Measurements from ENCODE around the gene ZBTB12. TPM values are rescaled to one million over a fixed set of nuclear protein-coding genes. Genes with fewer than 3 reads are reported as not detected.

Gene ZBTB12, protein sequence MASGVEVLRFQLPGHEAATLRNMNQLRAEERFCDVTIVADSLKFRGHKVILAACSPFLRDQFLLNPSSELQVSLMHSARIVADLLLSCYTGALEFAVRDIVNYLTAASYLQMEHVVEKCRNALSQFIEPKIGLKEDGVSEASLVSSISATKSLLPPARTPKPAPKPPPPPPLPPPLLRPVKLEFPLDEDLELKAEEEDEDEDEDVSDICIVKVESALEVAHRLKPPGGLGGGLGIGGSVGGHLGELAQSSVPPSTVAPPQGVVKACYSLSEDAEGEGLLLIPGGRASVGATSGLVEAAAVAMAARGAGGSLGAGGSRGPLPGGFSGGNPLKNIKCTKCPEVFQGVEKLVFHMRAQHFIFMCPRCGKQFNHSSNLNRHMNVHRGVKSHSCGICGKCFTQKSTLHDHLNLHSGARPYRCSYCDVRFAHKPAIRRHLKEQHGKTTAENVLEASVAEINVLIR
- total RNA-seq, result 2.1 and 2.5 TPM in 2 replicates

DNA sequence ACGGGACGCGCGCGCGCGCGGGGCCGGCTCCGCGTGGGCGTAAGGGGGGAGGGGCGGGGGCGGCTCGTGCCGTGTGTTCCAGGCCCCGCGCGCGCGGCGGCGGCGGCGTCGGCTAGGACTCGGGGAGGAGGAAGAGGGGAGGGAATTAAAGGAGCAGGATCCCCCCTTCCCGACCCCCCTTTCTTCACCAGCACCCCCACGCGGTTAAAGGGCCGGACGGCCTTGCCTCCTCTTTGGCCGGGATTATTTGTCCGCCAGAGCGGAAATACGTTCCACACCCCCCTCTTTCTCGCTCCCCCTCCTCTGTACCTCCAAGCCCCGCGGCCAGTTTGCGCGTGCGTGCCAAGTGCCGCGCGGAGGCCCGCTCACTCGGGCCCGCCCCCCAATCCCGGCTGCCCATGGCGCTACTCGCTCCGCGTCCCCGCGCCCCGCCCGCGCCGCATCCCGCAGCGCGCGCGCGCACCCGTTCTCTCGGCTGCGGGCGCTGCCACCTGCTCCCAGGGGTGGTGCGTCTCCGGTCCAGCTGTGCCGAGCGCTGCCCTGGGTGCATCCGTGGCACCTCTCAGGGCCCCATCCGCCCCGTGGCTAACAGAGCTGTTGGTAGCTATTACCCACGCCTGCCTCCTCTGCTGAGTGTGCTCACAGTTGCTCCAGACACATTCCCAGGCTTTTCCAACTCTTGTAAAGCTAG, at the start of gene ZBTB12:
Gene ZBTB12 (minus strand): TSS at position 134 of the 691 bp plus-strand sequence. CDS start 781 bp downstream, outside the sequence.

DNA sequence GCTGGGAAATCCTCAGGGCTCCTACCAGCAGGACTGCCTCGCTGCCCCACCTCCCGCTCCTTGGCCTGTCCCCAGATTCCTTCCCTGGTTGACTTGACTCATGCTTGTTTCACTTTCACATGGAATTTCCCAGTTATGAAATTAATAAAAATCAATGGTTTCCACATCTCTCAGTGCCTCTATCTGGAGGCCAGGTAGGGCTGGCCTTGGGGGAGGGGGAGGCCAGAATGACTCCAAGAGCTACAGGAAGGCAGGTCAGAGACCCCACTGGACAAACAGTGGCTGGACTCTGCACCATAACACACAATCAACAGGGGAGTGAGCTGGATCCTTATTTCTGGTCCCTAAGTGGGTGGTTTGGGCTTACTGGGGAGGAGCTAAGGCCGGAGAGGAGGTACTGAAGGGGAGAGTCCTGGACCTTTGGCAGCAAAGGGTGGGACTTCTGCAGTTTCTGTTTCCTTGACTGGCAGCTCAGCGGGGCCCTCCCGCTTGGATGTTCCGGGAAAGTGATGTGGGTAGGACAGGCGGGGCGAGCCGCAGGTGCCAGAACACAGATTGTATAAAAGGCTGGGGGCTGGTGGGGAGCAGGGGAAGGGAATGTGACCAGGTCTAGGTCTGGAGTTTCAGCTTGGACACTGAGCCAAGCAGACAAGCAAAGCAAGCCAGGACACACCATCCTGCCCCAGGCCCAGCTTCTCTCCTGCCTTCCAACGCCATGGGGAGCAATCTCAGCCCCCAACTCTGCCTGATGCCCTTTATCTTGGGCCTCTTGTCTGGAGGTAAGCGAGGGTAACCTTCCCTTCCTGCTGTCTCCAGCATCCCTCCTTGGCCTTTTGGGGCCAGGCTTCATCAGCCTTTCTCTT, 43.9 kb upstream of the ZBTB12 start, which contains the start of gene CFB:
Gene CFB (plus strand): TSS at position 589 of the 863 bp plus-strand sequence. CDS start 127 bp downstream, at position 716.

DNA sequence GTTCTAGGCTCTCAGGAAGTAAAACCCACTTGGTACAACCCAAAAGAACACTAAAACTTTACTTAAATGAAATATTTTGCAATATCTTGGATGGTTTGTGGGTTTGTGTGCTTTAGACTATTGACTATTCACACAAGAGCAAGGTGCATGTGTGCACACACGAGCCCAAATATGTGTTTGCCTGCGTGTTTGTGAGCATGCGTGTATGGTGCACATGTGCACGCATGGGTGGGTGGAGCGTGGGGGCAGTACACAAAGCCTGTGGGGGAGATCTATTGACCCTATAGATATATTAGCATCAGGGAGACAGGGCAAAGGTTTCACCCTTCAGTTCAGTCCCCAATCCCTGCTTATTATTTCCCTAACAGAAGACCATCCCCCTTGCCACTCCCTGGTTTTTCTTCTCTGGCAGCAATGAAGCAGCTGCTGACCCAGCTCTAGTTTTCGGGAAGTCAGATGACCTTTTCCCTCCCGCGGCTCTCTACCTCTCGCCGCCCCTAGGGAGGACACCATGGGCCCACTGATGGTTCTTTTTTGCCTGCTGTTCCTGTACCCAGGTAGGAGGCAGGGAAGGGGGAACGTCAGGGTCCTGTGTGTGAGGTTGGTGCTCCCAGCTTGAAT, 25.5 kb upstream of the ZBTB12 start, which contains the start of gene C2:
Gene C2 (plus strand): TSS at position 476 of the 621 bp plus-strand sequence. CDS start 36 bp downstream, at position 512.

DNA sequence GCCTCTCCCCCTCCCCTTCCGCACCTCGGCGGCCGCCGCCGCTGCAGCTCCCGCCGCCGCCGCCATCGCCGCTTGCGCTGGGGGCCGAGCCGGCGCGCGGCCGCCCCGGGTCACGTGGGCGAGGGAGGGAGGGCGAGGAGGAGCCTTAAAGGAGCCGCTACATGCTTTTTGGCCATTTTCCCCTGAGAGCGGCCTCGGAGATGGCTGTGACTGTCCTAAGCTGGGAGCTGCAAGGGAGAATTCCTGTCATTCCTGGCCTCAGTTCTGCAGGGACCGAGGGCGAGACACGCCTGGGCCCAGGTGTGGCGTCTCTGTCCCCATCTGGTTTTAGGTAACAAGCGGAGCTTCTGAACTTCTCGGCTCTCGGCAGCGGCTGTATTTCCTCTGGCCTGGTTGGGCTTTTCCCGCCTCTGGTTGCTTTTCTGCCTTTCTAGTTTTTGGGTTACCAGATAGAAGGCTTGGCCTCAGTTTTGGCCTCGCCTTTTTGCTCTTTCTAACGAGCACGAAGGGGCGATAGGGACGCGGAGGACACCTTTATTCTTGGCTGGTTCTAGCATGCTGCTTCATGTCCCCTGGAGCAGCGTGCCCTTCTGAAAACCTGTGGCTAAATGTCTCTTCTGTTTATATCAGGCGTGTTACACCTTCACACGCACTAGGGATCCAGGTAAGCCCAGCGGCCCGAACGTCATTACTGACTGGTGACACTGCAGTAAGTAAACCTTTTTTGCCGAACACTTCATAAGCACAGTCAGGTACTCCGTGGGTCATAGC, 4.1 kb downstream of the ZBTB12 start, which contains the start of gene EHMT2:
Gene EHMT2 (minus strand): TSS at position 87 of the 771 bp plus-strand sequence. CDS start 21 bp downstream, at position 66.

DNA sequence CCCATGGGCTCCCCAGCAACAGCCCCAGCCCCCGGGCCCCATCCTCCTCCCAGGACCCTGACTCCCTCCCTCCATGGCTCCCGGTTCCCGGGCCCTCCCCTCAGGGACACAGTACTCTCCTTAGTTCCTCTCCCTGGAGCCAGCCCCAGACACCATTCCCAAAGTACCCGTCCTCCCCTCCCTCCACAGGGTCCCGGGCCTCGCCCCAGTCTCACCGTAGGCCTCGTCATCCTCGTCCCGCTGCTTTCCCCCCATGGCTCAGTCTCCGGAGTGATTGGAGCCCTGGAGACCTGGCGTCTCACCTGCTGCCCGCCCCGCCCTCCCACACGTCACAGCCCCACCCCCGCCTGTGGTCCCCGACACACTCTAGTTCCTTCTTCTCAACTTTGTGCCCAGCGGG, 23.2 kb downstream of the ZBTB12 start, which contains the start of gene SLC44A4:
Gene SLC44A4 (minus strand): TSS at position 272 of the 400 bp plus-strand sequence. CDS start 17 bp downstream, at position 255.

DNA sequence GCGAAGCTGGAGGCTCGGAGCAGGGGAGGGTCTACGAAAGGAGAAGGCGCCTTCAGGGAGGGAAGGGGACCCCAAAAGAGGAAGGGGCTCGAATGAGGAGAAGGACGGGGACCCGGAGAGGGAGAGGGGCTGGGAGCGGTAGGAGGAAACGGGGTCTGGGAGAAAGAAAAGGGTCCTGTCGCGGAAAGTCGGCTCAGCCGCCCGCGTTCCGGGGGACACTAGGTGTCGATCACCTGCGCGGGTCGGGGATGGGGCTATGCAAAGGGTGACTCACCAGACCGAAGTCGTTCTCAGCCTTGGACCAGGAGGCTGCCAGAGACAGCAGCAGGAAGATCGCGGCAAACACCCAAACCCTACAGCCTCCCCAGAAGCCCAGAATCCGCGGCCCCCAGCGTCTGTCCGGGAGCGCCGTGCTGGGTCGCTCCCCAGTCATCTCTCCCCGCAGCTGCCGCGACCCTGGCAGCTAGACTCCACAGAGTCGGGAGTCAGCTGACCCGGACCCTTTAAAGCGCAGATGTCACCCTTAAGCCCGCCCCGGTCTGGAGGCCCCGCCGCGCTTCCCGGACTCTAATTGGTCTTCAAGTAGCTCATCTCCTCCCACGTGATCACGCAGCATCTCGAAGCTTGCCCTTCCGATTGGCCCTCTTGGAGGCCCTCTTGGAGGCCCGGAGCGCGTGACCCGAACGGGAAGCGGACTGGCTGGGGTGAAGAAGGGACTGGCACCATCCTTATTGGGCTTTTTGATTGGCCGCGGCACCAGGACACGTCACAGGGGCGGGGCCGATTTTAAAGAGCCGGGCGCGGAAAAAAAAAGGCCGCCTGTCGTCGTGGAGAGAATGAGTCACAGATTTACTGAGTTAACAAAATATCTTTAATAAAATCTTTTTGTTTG, 39.3 kb downstream of the ZBTB12 start, which contains the start of gene NEU1:
Gene NEU1 (minus strand): TSS at position 478 of the 892 bp plus-strand sequence. CDS start 45 bp downstream, at position 433.

Other genes with a start within 250 kb of the ZBTB12 start
- 169 and 177 TPM in 2 replicates for gene BAG6, start 249.4 kb downstream of the ZBTB12 start, total RNA-seq
- 2.0 and 2.3 TPM in 2 replicates for gene APOM, start 246.2 kb downstream of the ZBTB12 start, total RNA-seq
- 18.5 and 21.9 TPM in 2 replicates for gene C6orf47, start 241.3 kb downstream of the ZBTB12 start, total RNA-seq
- gene GPANK1, start 237.1 kb downstream of the ZBTB12 start, total RNA-seq, result 21.4 and 23.7 TPM in 2 replicates
- 208 and 235 TPM in 2 replicates for gene CSNK2B, start 236.0 kb downstream of the ZBTB12 start, total RNA-seq
- gene LY6G5B, start 232.1 kb downstream of the ZBTB12 start, total RNA-seq, result 0.44 and 0.50 TPM in 2 replicates
- gene LY6G5C, start 221.0 kb downstream of the ZBTB12 start, total RNA-seq, result 0.34 TPM in 1 of 2 replicates, not detected in the other
- 19.1 and 24.3 TPM in 2 replicates for gene ABHD16A, start 198.8 kb downstream of the ZBTB12 start, total RNA-seq
- not detected in 2 replicates for gene LY6G6F, start 195.2 kb downstream of the ZBTB12 start, total RNA-seq
- not detected in 2 replicates for gene LY6G6D, start 186.7 kb downstream of the ZBTB12 start, total RNA-seq
- gene LY6G6C, start 180.3 kb downstream of the ZBTB12 start, total RNA-seq, result not detected in 2 replicates
- gene MPIG6B, start 178.7 kb downstream of the ZBTB12 start, total RNA-seq, result 0.06 TPM in 1 of 2 replicates, not detected in the other
- 48.5 and 60.7 TPM in 2 replicates for gene DDAH2, start 172.8 kb downstream of the ZBTB12 start, total RNA-seq
- 293 and 305 TPM in 2 replicates for gene CLIC1, start 165.6 kb downstream of the ZBTB12 start, total RNA-seq
- 1.6 and 4.2 TPM in 2 replicates for gene MSH5, start 162.1 kb downstream of the ZBTB12 start, total RNA-seq
- gene SAPCD1, start 139.4 kb downstream of the ZBTB12 start, total RNA-seq, result 0.44 and 0.50 TPM in 2 replicates
- gene VWA7, start 124.8 kb downstream of the ZBTB12 start, total RNA-seq, result 0.10 and 0.12 TPM in 2 replicates
- 54.7 and 63.3 TPM in 2 replicates for gene VARS1, start 106.3 kb downstream of the ZBTB12 start, total RNA-seq
- gene LSM2, start 95.1 kb downstream of the ZBTB12 start, total RNA-seq, result 36.0 and 38.2 TPM in 2 replicates
- 0.62 and 1.7 TPM in 2 replicates for gene HSPA1L, start 86.8 kb downstream of the ZBTB12 start, total RNA-seq
- 93.9 and 97.6 TPM in 2 replicates for gene HSPA1A, start 86.5 kb downstream of the ZBTB12 start, total RNA-seq
- 101 and 110 TPM in 2 replicates for gene HSPA1B, start 74.3 kb downstream of the ZBTB12 start, total RNA-seq
- 36.7 and 43.2 TPM in 2 replicates for gene NEU1, start 39.3 kb downstream of the ZBTB12 start, total RNA-seq
- not detected in 2 replicates for gene SLC44A4, start 23.1 kb downstream of the ZBTB12 start, total RNA-seq
- 29.5 and 47.8 TPM in 2 replicates for gene EHMT2, start 4.4 kb downstream of the ZBTB12 start, total RNA-seq
- gene C2, start 25.6 kb upstream of the ZBTB12 start, total RNA-seq, result 10.4 and 16.9 TPM in 2 replicates
- 47.7 and 56.5 TPM in 2 replicates for gene CFB, start 44.0 kb upstream of the ZBTB12 start, total RNA-seq
- 55.8 and 57.5 TPM in 2 replicates for gene NELFE, start 56.9 kb upstream of the ZBTB12 start, total RNA-seq
- gene SKIC2, start 57.1 kb upstream of the ZBTB12 start, total RNA-seq, result 24.6 and 28.9 TPM in 2 replicates
- gene DXO, start 70.1 kb upstream of the ZBTB12 start, total RNA-seq, result 11.5 and 15.8 TPM in 2 replicates
- 39.7 and 65.0 TPM in 2 replicates for gene C4A, start 80.0 kb upstream of the ZBTB12 start, total RNA-seq
- 25.2 and 46.6 TPM in 2 replicates for gene C4B, start 112.7 kb upstream of the ZBTB12 start, total RNA-seq
- 0.15 TPM in 1 of 2 replicates, not detected in the other for gene CYP21A2, start 136.3 kb upstream of the ZBTB12 start, total RNA-seq
- gene TNXB, start 207.3 kb upstream of the ZBTB12 start, total RNA-seq, result 35.8 and 38.3 TPM in 2 replicates
- 31.5 and 31.7 TPM in 2 replicates for gene ATF6B, start 226.2 kb upstream of the ZBTB12 start, total RNA-seq
- 4.3 and 4.7 TPM in 2 replicates for gene FKBPL, start 228.2 kb upstream of the ZBTB12 start, total RNA-seq
- 1.1 and 1.8 TPM in 2 replicates for gene PRRT1, start 249.9 kb upstream of the ZBTB12 start, total RNA-seq

All from cardiac ventricle fibroblast (primary cell).